PFSK-1 (cell line): Measurements from ENCODE around the gene SPNS2.

ENCODE experiments used
- POLR2AphosphoS5 ChIP-seq: IDR thresholded peaks from 2 replicates; pipeline ENCODE4 v1.6.1; 2012; ENCODE audit warnings: low read depth, mild to moderate bottlenecking, control low read depth, low read length, moderate library complexity
- REST ChIP-seq, 2 experiments: IDR thresholded peaks; 2 replicates each; pipeline versions ENCODE4 v1.6.1 to v1.8.0; 2011 to 2012; ENCODE audit warnings: low read depth in 2 of 2, low read length in 2 of 2, control low read depth in 1 of 2, inconsistent platforms in 1 of 2, mild to moderate bottlenecking in 1 of 2, moderate library complexity in 1 of 2; ENCODE audit not compliant: insufficient read depth in 1 of 2
- SIN3A ChIP-seq: IDR thresholded peaks from 2 replicates; pipeline ENCODE4 v1.6.1; 2012; ENCODE audit warnings: mild to moderate bottlenecking, low read length, moderate library complexity, borderline replicate concordance; ENCODE audit not compliant: insufficient read depth
- TAF1 ChIP-seq: IDR thresholded peaks from 2 replicates; pipeline ENCODE4 v1.6.1; 2012; ENCODE audit warnings: low read length, control low read depth, borderline replicate concordance; ENCODE audit not compliant: insufficient read depth

- TF ChIP-seq POLR2AphosphoS5 (no peak), REST (IDR thresholded peaks at IDR 0.05; ENCODE audit: insufficient read depth in 1 of 2, low read depth in 2 of 2, low read length in 2 of 2) (no peak), TAF1 (no peak), SIN3A (no peak)
These were observed 68.1 kb downstream of the SPNS2 start for GRCh38 chr17:4566785-4567184.
